Loucy (cell line): Measurements from ENCODE around the gene LDB3.

Experiments used
- EZH2phosphoT487 ChIP-seq: fragments of 200-600 bp; IDR thresholded peaks from 2 replicates; pipeline ENCODE4 v1.6.1; 2018; ENCODE audit warnings: antibody characterized with exemption, mild to moderate bottlenecking, moderate library complexity, borderline replicate concordance
- TF ChIP-seq, protein P1 (sequence below): fragments of 200-600 bp; sonication (generic); conservative IDR thresholded peaks from 2 replicates; pipeline ENCODE4 v1.5.1; 2014; ENCODE audit warnings: mild to moderate bottlenecking, antibody characterized with exemption, low read length

DNA sequence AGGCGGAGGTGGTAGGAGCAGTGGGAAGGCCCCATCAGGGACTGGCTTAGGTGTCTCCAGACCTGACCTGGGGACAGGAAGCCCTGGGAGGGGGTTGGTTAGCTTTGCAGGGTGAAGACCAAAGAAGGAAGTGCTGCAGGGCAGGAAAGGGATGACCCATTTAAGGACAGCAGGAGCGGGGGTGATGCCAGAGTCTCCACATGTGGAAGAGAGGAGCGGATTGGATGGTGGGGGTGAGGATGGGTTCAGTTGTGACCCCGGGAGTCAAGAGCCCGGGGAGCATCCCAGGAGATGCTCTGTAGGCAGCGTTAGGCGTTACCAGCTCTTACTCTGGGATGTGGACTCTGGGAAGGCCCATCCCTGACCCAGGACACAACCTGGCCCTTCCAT, 3.1 kb upstream of the LDB3 start:
- TF ChIP-seq, protein P1, sequence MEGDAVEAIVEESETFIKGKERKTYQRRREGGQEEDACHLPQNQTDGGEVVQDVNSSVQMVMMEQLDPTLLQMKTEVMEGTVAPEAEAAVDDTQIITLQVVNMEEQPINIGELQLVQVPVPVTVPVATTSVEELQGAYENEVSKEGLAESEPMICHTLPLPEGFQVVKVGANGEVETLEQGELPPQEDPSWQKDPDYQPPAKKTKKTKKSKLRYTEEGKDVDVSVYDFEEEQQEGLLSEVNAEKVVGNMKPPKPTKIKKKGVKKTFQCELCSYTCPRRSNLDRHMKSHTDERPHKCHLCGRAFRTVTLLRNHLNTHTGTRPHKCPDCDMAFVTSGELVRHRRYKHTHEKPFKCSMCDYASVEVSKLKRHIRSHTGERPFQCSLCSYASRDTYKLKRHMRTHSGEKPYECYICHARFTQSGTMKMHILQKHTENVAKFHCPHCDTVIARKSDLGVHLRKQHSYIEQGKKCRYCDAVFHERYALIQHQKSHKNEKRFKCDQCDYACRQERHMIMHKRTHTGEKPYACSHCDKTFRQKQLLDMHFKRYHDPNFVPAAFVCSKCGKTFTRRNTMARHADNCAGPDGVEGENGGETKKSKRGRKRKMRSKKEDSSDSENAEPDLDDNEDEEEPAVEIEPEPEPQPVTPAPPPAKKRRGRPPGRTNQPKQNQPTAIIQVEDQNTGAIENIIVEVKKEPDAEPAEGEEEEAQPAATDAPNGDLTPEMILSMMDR = no peak
- no peak for TF ChIP-seq EZH2phosphoT487
